Measurements from ENCODE around the gene KCNJ15. TPM values are rescaled to one million over a fixed set of nuclear protein-coding genes. Genes with fewer than 3 reads are reported as not detected.

The KCNJ15 gene
- total and polyA plus RNA-seq, 2 of the 4 experiments (the other 2 are of a cell fraction): under 0.01 to 0.07 TPM

- ChIA-PET POLR2A (ENCODE audit: unreplicated experiment) (interaction anchor here (0.8 kb wide), 1 partner anchor 523 kb away, joined by 3 read pairs; no protein-coding TSS in a partner anchor), CTCF (no interaction called here)
- H2BK5ac ChIP-seq (ENCODE audit: low read depth, low read length, poor library complexity, severe bottlenecking): no peak overlapping the region
- H2BK15ac ChIP-seq (ENCODE audit: low read depth, low read length): no peak overlapping the region
- H3K79me1 ChIP-seq (ENCODE audit: low read depth in 1 of 2, low read length in 2 of 2): no peaks in the 10 kb centered on the region
- H4K20me1 ChIP-seq (ENCODE audit: insufficient read depth, low read length): no peaks in the 10 kb centered on the region
- ATAC-seq (ENCODE audit: low read depth) (no peak), DNase-seq (no peak)
- H3K27ac ChIP-seq (ENCODE audit: insufficient read depth, low read length): no peak overlapping the region
- H4K91ac ChIP-seq (ENCODE audit: insufficient read depth, low read depth, low read length): no peak overlapping the region
- no peak overlapping the region for H3K4me3 ChIP-seq (ENCODE audit: insufficient read depth, low read depth, low read length)
- H3K9me3 ChIP-seq (ENCODE audit: control insufficient read depth, insufficient read depth, low read length): no peaks in the 10 kb centered on the region
- peaks cover 15% of the 10 kb centered on the region for H3K4me1 ChIP-seq (ENCODE audit: control insufficient read depth, insufficient read depth, low read length)
- dilution Hi-C loops (cut with HindIII; ENCODE audit: low sequenced_read_pairs, unreplicated experiment) (no loop called here), in situ Hi-C loops (cut with MboI; ENCODE audit: low sequenced_read_pairs) (no loop called here), intact Hi-C loops (cut with micrococcal nuclease) (no loop called here)
- H3K4me2 ChIP-seq (ENCODE audit: low read depth, low read length): no peak overlapping the region
- H3K14ac ChIP-seq (replicated peaks; ENCODE audit: low read depth, low read length): no peak overlapping the region; the same call in 1 of the 2 replicates
- peak overlapping the region; percentile 43; the same call in 1 of the 2 replicates for H2BK120ac ChIP-seq (ENCODE audit: low read depth, low read length)
- no peak overlapping the region for H2AK9ac ChIP-seq (replicated peaks; ENCODE audit: low read depth, low read length, poor library complexity)
- no peak overlapping the region for H4K8ac ChIP-seq (ENCODE audit: low read depth in 2 of 2, low read length in 2 of 2)
- H4K5ac ChIP-seq (ENCODE audit: low read depth, low read length): peak overlapping the region; percentile 12; the same call in 1 of the 2 replicates
- no peak overlapping the region for H3K9ac ChIP-seq (ENCODE audit: low read depth, low read length)
- H3K18ac ChIP-seq (ENCODE audit: low read depth, low read length): no peak overlapping the region; the same call in 1 of the 2 replicates
- H3K23ac ChIP-seq (ENCODE audit: low read depth, low read length): peak overlapping the region; percentile 17; the same call in 1 of the 2 replicates
- no CpG with 5 or more reads among the region's 3 CpGs for WGBS, 2 experiments (ENCODE audit: extremely low coverage in 2 of 2, insufficient read length in 1 of 2)
- H2AK5ac ChIP-seq (ENCODE audit: low read depth, low read length): no peak overlapping the region
- BruUV-seq (replicated peaks): no TSS peak
- H3K56ac ChIP-seq (ENCODE audit: extremely low read depth, insufficient read depth, low read length): no peak overlapping the region
- peaks cover 16% of the 10 kb centered on the region for H3K9me1 ChIP-seq (ENCODE audit: insufficient read depth, low read length)
- H3K27me3 ChIP-seq (ENCODE audit: control insufficient read depth, insufficient read depth, low read length): no peaks in the 10 kb centered on the region; the same call in 1 of the 2 replicates
- H2BK20ac ChIP-seq (ENCODE audit: low read depth, low read length): no peak overlapping the region
- no peak overlapping the region; the same call in 1 of the 2 replicates for H3K4ac ChIP-seq (ENCODE audit: low read depth, low read length)
- H2AFZ ChIP-seq (replicated peaks; ENCODE audit: low read length, poor library complexity): no peak overlapping the region
- H3K36me3 ChIP-seq (ENCODE audit: control insufficient read depth, insufficient read depth, low read length): no peaks in the 10 kb centered on the region
- TF ChIP-seq MXI1 (IDR thresholded peaks at IDR 0.05; ENCODE audit: borderline replicate concordance, low read depth, low read length) (no peak), RFX5 (IDR thresholded peaks at IDR 0.05; ENCODE audit: low read depth, low read length) (no peak), FOS (IDR thresholded peaks at IDR 0.05; ENCODE audit: low read depth, low read length) (no peak), BHLHE40 (IDR thresholded peaks at IDR 0.05; ENCODE audit: low read depth, low read length) (no peak), POLR2A (IDR thresholded peaks at IDR 0.05; ENCODE audit: low read depth, low read length) (no peak), RCOR1 (IDR thresholded peaks at IDR 0.05; ENCODE audit: insufficient replicate concordance, low read length) (no peak), USF2 (IDR thresholded peaks at IDR 0.05; ENCODE audit: low read depth, low read length) (no peak), MAZ (IDR thresholded peaks at IDR 0.05; ENCODE audit: borderline replicate concordance, low read depth, low read length) (no peak), ELK1 (IDR thresholded peaks at IDR 0.05; ENCODE audit: borderline replicate concordance, low read depth, low read length) (no peak), SMC3 (IDR thresholded peaks at IDR 0.05; ENCODE audit: low read depth, low read length) (no peak), RAD21 (IDR thresholded peaks at IDR 0.05; ENCODE audit: low read length) (no peak), NFE2L2 (IDR thresholded peaks at IDR 0.05; ENCODE audit: low read depth, low read length) (no peak), MAFK (IDR thresholded peaks at IDR 0.05; ENCODE audit: low read depth, low read length) (no peak), CEBPB (IDR thresholded peaks at IDR 0.05; ENCODE audit: low read depth, low read length) (no peak), CTCF (conservative IDR thresholded peaks at IDR 0.05; ENCODE audit: low read depth, low read length) (no peak)
Observed at GRCh38 chr21:38286739-38287471, 30.1 kb downstream of the KCNJ15 start.

Measured in IMR-90 (cell line).